GM19467 (cell line): ENCODE measurements around the gene MRGPRX2.

Experiments used
- ATAC-seq: cut with Tn5 transposase; IDR thresholded peaks from one replicate; pipeline ENCODE4 v1.9.1; 2021; ENCODE audit warnings: mild to moderate bottlenecking, moderate library complexity; ENCODE audit not compliant: unreplicated experiment

MRGPRX2 gene

DNA sequence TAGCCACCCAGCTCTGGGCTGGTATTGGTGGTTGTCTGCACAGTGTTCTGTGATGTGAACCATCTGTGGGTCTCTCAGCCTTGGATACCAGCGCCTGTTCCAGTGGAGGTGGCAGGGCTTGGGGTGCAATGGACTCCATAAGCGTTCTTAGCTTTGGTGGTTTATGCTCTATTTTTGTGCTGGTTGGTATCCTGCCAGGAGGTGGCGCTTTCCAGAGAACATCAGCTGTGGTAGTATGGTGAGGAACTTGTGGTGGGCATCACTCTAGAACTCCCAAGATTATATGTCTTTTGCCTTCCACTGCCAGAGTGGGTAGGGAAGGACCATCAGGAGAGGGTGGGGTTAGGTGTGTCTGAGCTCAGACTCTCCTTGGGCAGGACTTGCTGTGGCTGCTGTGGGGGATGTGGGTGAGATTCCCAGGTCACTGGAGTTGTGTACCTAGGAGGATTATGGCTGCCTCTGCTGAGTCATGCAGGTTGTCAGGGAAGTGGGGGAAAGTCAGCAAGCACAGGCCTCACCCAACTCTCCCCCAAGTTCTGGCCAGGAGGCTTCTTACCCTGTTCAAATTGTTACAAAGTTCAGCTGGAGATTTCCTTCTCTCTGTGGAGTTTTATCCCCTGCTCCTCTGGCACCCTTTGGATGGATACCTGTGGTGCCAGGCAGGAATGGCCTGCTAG is 47.2 kb downstream of the MRGPRX2 start:
- no peak for ATAC-seq

DNA sequence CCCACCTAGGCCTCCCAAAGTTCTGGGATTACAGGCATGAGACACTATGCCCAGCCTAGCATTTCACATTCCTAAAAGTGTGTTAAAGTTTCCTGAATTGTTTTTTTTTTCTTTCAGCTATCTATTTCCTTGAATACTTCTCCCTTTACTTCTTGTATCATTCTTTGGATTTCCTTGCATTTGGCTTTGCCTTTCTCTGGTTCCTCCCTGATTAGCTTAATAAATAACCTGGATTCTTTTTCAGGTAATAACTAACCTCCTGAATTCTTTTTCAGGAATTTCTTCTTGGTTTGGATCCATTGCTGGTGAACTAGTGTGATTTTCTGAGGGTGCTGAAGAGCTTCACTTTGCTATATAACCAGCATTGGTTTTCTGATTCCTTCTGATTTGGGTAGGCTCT is 47.9 kb downstream of the MRGPRX2 start:
- no peak for ATAC-seq
